HG02943 (cell line): ENCODE measurements around the gene EFNA5.

ENCODE experiments used
- ATAC-seq: cut with Tn5 transposase; IDR thresholded peaks from one replicate; pipeline ENCODE4 v1.9.1; 2021; ENCODE audit warnings: mild to moderate bottlenecking, low read depth, moderate library complexity; ENCODE audit not compliant: unreplicated experiment

Gene EFNA5

GRCh38 chr5:107554776-107555424, 115.8 kb downstream of the EFNA5 start:
- no peak for ATAC-seq

DNA sequence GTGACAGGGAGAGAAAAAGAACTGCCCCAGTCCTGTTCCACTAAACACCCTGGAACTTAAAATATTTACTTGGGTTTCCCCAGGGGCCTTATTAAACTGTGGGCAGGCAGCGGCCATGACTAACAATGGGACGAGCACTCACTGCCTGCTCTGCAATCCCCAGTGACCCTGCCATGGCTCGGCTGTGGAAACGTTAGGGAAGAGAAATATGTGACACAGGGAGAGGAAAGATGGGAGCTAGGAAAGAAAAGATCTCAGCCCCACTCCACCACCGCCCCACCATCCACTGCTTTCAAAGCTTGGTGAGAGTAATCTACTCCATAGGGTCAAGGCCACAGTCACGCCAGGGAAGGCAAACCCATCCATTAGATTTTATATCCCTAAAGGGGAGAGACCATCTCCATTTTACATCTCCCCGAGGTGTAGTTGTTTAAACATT, 117.6 kb downstream of the EFNA5 start:
- ATAC-seq, result no peak

DNA sequence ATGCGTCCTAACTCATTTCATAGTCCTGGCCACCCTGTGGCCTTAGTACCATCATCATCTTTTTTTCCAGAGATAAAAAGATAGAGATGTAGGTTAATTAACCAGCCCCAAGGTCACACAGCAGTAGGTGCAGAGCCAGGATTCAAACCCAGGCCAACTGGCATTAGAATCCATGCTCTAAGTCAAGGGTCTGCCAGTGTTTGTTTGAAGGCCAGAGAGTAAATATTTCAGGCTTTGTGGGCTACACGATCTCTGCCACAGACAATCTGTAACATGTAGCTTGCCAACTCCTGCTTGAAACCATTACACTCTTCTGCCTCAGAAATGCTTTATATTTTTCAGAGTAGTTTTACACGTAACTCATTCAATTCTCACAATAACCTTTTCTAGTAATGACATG, 119.6 kb downstream of the EFNA5 start:
- ATAC-seq, result no peak

DNA sequence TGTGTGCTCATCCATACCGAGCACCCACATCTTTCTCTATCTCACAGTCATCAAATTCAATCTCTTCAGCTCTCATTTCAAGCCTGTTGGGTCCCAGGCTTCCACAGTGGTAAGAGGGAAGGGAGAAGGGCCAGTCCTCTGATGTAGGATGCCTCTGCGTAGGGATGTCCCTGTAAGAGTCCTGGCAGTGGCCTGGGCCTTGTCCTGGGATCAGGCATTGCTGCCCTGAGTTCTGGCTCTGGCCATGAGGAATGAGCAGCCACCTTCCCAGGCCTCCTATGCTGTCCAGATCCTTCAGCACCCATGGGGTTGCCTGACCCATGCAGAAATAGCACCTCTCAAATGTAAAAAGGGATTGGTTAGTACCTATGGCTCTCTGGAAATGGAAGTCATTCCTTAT, 121.2 kb downstream of the EFNA5 start:
- ATAC-seq, result no peak

GRCh38 chr5:107548477-107548876, 122.3 kb downstream of the EFNA5 start:
- ATAC-seq, result no peak

- no peak for ATAC-seq
Observed at GRCh38 chr5:107546719-107547118, 124.0 kb downstream of the EFNA5 start.

DNA sequence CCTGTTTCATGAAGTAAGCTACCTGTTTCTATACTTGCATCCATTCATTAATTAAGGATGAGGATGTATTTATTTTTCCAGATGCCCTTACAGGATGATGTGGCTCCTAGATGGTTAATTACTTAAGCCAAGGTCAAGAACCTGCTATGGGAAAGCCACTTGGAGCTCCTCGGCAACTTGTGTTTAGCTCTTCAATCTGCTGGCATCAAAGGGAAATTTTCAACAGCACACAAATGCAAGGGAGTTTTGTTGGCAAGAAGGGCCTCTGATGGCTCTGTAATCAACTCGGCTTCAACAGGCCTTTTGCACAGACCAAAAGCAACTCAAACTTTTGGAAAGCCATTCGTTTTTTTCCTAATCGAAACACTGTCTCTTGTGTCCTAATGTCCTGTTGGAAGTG, 125.3 kb downstream of the EFNA5 start:
- ATAC-seq, result no peak

DNA sequence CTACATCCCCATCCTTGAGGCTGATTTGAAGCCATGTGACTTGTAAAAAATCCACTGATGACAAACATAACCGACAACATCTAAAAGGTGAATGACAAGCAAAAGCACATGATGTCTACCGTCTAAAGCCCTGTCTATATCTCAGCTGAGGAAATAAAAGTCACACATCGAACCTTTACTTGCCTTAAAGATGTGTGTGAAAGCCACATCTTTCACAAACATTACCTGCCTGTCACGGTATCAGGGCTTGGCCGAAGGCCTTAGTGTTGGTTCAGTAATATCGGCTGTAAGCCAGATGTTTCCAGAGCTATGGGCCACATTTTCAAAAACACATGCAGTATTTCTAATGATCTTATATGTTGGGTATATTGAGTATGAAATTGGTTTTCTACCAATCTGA, 125.8 kb downstream of the EFNA5 start:
- ATAC-seq, result no peak

DNA sequence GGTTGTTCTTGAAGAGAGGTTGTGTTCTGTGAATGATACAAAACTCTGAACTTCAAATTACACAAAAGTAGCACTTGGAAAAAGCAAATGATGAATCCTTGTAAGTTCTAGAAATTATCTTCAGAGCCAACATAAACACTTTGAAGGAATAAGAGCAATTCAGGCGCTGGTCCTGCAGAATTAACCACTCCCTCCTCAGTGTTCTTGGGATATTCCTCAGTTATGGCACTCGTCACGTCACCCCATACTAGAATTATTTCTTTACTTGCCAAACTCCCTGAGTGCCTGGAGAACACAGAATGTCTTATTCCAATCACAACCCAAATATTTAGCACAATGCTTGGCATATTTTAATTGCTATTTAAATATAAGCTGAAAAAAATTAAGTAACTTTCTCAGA, 126.3 kb downstream of the EFNA5 start:
- no peak for ATAC-seq

- no peak for ATAC-seq
Observed at GRCh38 chr5:107543868-107544267, 126.9 kb downstream of the EFNA5 start.

DNA sequence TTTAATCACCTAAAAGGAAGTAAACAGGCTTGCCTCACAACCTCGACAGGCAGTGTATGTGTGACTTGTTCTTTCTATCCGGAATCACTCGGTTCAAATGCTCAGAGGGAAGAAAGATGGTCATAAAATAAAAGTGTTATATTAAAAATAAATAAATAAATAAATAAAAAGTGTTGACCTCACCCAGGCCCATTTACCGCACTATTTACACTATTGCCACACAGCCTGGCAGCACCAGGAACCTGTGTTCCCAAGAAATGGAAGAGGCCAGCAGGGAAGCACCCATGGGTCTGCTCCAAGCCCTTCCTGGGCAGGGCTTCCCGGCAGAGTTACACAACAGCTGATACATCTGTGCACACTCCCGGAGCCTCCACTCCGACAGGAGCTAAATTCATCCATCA, 127.9 kb downstream of the EFNA5 start:
- ATAC-seq, result no peak

DNA sequence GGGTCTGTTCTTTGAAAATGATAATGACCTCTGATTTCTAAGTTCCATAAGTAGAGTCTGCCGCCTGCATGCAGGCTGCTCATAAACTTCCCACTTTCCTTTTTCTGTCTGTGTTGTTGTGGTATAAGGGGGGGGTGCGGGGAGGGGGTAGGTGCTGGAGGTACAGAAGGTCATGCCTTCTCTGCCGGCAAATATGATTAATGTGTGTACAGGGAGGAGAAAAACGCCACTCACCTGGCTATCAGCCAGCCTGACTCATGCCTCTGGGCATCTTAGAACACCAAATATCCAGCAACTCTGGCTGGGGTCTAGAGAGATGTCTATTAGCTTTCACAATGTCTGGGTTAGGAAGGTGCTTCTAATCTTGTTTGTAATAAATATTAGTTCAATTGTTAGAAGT, 128.3 kb downstream of the EFNA5 start:
- peak; percentile 49 for ATAC-seq

GRCh38 chr5:107541400-107541799, 129.3 kb downstream of the EFNA5 start:
- no peak for ATAC-seq

- ATAC-seq, result no peak
Observed at GRCh38 chr5:107539726-107540330, 130.9 kb downstream of the EFNA5 start.

GRCh38 chr5:107538805-107539445, 131.8 kb downstream of the EFNA5 start:
- ATAC-seq, result no peak

DNA sequence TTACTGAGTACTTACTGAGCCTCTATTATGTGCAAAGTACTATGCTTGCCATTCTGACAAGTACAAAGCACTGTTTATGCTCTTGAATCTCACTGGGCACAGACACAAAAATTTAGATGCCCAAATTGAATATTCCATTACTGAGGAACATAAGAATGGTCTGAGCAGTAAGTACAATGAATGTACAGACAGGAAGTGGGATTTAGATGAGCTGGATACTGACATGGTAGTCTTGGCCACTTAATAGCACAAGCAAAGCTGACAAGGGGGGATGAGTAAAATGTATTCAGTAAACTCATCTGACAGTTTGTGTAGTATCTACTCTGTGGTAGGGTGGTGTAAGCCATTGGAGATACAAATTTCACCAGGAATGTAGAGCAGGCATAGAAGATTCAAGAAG, 132.4 kb downstream of the EFNA5 start:
- ATAC-seq, result no peak

- ATAC-seq, result no peak
Observed at GRCh38 chr5:107535849-107536248, 134.9 kb downstream of the EFNA5 start.

GRCh38 chr5:107533910-107534876, 136.5 kb downstream of the EFNA5 start:
- no peak for ATAC-seq

DNA sequence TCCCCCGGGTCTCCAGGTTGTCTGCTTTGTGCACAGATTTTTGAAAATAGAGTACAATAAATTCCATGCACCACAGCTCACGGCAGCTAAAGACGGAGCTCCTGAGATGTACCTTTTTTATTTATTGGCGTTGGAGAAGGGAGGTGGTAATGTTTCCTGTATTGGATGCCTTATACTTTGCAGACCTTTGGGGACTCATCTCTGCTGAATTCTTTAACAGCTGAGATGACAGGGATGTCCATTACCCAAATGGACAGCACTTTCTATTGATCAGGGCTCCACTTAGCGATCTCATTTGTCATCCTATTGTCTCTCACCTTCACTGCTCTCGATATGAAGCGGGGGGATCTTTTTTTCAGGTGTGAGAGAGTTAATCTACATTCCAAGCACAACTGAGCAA, 137.8 kb downstream of the EFNA5 start:
- no peak for ATAC-seq

GRCh38 chr5:107532169-107532878, 138.4 kb downstream of the EFNA5 start:
- no peak for ATAC-seq
